ENCODE data around the gene PTPRQ. TPM values are rescaled to one million over a fixed set of nuclear protein-coding genes. Genes with fewer than 3 reads are reported as not detected.

The PTPRQ gene
- polyA plus RNA-seq, 1 donor (not counting 4 experiments of a cell fraction or from before 2014, with no cell fraction given), result 0.01 TPM

GRCh38 chr12:80684077-80684495 is 240.1 kb downstream of the PTPRQ start:
- H3K9me3 ChIP-seq (ENCODE audit: control insufficient read depth, low read depth, low read length), result no peaks in the 10 kb centered on the region
- H3K79me2 ChIP-seq (ENCODE audit: control insufficient read depth, insufficient read depth, low read length), result no peaks in the 10 kb centered on the region
- dilution Hi-C loops (cut with MboI; ENCODE audit: extremely low pct_ligation_motif_present, low sequenced_read_pairs), result no loop called here
- H3K4me1 ChIP-seq (ENCODE audit: control insufficient read depth, extremely low read depth, insufficient read depth, low read length), result no peaks in the 10 kb centered on the region
- no peak overlapping the region for H3K4me2 ChIP-seq (ENCODE audit: control insufficient read depth, extremely low read depth, insufficient read depth, low read depth, low read length)
- FAIRE-seq (no peak), DNase-seq (ENCODE audit: low read depth, low spot score) (no peak)
- H2AFZ ChIP-seq (ENCODE audit: control insufficient read depth, low read length), result peak overlapping the region; percentile 20
- TF ChIP-seq EZH2 (IDR thresholded peaks at IDR 0.05; ENCODE audit: low read length), result no peak
- TF ChIP-seq, protein P1, sequence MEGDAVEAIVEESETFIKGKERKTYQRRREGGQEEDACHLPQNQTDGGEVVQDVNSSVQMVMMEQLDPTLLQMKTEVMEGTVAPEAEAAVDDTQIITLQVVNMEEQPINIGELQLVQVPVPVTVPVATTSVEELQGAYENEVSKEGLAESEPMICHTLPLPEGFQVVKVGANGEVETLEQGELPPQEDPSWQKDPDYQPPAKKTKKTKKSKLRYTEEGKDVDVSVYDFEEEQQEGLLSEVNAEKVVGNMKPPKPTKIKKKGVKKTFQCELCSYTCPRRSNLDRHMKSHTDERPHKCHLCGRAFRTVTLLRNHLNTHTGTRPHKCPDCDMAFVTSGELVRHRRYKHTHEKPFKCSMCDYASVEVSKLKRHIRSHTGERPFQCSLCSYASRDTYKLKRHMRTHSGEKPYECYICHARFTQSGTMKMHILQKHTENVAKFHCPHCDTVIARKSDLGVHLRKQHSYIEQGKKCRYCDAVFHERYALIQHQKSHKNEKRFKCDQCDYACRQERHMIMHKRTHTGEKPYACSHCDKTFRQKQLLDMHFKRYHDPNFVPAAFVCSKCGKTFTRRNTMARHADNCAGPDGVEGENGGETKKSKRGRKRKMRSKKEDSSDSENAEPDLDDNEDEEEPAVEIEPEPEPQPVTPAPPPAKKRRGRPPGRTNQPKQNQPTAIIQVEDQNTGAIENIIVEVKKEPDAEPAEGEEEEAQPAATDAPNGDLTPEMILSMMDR (optimal IDR thresholded peaks at IDR 0.05 in 1 of 3, IDR thresholded peaks at IDR 0.05 in 1 of 3, conservative IDR thresholded peaks at IDR 0.05 in 1 of 3; ENCODE audit: extremely low read depth in 1 of 3, insufficient read depth in 2 of 3, low read length in 3 of 3), result no peak
- H3K36me3 ChIP-seq (ENCODE audit: control insufficient read depth in 2 of 2, extremely low read depth in 1 of 2, insufficient read depth in 2 of 2, low read length in 2 of 2), result no peaks in the 10 kb centered on the region
- no peak overlapping the region for H3K27ac ChIP-seq (ENCODE audit: control insufficient read depth, insufficient read depth, low read length)
- H3K4me3 ChIP-seq (ENCODE audit: control insufficient read depth in 2 of 3, extremely low read depth in 1 of 3, insufficient read depth in 2 of 3, low read depth in 1 of 3, low read length in 3 of 3), result no peak overlapping the region
- no peaks in the 10 kb centered on the region for H4K20me1 ChIP-seq (ENCODE audit: control insufficient read depth, extremely low read depth, insufficient read depth, low read length)
- no peaks in the 10 kb centered on the region for H3K9me1 ChIP-seq (ENCODE audit: control insufficient read depth, extremely low read depth, insufficient read depth, low read length)
- no peaks in the 10 kb centered on the region for H3K27me3 ChIP-seq (ENCODE audit: control insufficient read depth, extremely low read depth, insufficient read depth, low read length)
- H3K9ac ChIP-seq (ENCODE audit: control insufficient read depth, extremely low read depth, insufficient read depth, low read length), result no peak overlapping the region

DNA sequence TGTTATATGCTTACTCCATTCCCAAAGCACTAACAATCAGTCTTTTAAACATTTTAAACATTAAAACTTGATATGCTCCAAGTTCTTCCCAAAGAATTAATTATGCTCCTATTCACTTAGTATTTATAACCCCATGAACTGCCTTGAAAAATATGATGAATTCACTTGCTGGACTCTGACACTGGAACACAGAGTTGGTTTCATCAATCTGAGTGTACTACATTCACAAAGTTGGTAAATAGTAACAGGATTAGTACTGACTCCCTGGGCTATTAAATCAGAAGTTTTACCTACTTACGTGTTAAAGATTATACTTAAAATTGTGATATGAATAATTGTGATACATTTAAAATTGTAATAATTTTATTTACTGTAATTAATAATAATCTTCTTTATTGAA is 246.1 kb downstream of the PTPRQ start:
- TF ChIP-seq, protein P1 (optimal IDR thresholded peaks at IDR 0.05 in 1 of 3, IDR thresholded peaks at IDR 0.05 in 1 of 3, conservative IDR thresholded peaks at IDR 0.05 in 1 of 3; ENCODE audit: extremely low read depth in 1 of 3, insufficient read depth in 2 of 3, low read length in 3 of 3), result no peak
- TF ChIP-seq EZH2 (IDR thresholded peaks at IDR 0.05; ENCODE audit: low read length), result no peak
- dilution Hi-C loops (cut with MboI; ENCODE audit: extremely low pct_ligation_motif_present, low sequenced_read_pairs), result no loop called here
- Histone ChIP-seq H3K79me2 (ENCODE audit: control insufficient read depth, insufficient read depth, low read length) (no peaks in the 10 kb centered on the region), H3K4me2 (ENCODE audit: control insufficient read depth, extremely low read depth, insufficient read depth, low read depth, low read length) (no peak overlapping the region), H3K9me1 (ENCODE audit: control insufficient read depth, extremely low read depth, insufficient read depth, low read length) (no peaks in the 10 kb centered on the region), H4K20me1 (ENCODE audit: control insufficient read depth, extremely low read depth, insufficient read depth, low read length) (no peaks in the 10 kb centered on the region), H3K9me3 (ENCODE audit: control insufficient read depth, low read depth, low read length) (no peaks in the 10 kb centered on the region), H3K4me3 (ENCODE audit: control insufficient read depth in 2 of 3, extremely low read depth in 1 of 3, insufficient read depth in 2 of 3, low read depth in 1 of 3, low read length in 3 of 3) (no peak overlapping the region), H3K9ac (ENCODE audit: control insufficient read depth, extremely low read depth, insufficient read depth, low read length) (no peak overlapping the region), H3K27me3 (ENCODE audit: control insufficient read depth, extremely low read depth, insufficient read depth, low read length) (no peaks in the 10 kb centered on the region), H3K27ac (ENCODE audit: control insufficient read depth, insufficient read depth, low read length) (no peak overlapping the region), H3K4me1 (ENCODE audit: control insufficient read depth, extremely low read depth, insufficient read depth, low read length) (no peaks in the 10 kb centered on the region), H2AFZ (ENCODE audit: control insufficient read depth, low read length) (no peak overlapping the region), H3K36me3 (ENCODE audit: control insufficient read depth in 2 of 2, extremely low read depth in 1 of 2, insufficient read depth in 2 of 2, low read length in 2 of 2) (no peaks in the 10 kb centered on the region)
- no peak for FAIRE-seq
- no peak for DNase-seq (ENCODE audit: low read depth, low spot score)

Data from keratinocyte (primary cell).